ENCODE results near the gene CCDC60. TPM values are rescaled to one million over a fixed set of nuclear protein-coding genes. Genes with fewer than 3 reads are reported as not detected.

The CCDC60 gene
- total RNA-seq, 6 donors from 2014 or later: 0.76 to 12.5 (median 2.3) TPM; not detected in 1

DNA sequence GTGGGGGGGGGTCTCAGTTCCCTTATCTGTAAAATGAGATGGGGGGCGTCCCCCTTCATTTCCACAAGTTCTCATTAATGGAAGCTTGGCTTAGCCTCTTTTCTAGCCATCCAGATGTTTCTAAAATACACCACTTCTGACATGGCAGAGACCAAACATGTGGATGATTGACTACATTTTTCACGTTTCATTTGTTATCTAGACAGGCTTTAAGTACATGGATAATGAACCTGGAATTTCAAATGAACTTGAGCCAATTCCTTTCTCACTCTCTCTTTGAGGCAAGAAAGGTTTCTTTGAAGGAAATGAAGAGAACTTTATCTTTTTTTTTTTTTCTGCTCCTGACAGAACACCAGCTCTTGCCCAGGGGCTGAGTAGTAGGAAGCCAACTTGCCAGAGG is 39.1 kb downstream of the CCDC60 start:
- Histone ChIP-seq H3K4me3 (no peak overlapping the region), H3K4me1 (peaks cover 0 to 9% (median 5%) of the 10 kb centered on the region in 4 donors), H3K9me3 (no peaks in the 10 kb centered on the region), H3K36me3 (no peaks in the 10 kb centered on the region), H3K27ac (no peak overlapping the region), H3K27me3 (no peaks in the 10 kb centered on the region)
- ATAC-seq (ENCODE audit: low FRiP score in 2 of 2): no peak
- TF ChIP-seq POLR2A (IDR thresholded peaks at IDR 0.05) (no peak), EP300 (IDR thresholded peaks at IDR 0.05) (no peak), POLR2AphosphoS5 (IDR thresholded peaks at IDR 0.05) (no peak)
- TF ChIP-seq, protein P1, sequence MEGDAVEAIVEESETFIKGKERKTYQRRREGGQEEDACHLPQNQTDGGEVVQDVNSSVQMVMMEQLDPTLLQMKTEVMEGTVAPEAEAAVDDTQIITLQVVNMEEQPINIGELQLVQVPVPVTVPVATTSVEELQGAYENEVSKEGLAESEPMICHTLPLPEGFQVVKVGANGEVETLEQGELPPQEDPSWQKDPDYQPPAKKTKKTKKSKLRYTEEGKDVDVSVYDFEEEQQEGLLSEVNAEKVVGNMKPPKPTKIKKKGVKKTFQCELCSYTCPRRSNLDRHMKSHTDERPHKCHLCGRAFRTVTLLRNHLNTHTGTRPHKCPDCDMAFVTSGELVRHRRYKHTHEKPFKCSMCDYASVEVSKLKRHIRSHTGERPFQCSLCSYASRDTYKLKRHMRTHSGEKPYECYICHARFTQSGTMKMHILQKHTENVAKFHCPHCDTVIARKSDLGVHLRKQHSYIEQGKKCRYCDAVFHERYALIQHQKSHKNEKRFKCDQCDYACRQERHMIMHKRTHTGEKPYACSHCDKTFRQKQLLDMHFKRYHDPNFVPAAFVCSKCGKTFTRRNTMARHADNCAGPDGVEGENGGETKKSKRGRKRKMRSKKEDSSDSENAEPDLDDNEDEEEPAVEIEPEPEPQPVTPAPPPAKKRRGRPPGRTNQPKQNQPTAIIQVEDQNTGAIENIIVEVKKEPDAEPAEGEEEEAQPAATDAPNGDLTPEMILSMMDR (IDR thresholded peaks at IDR 0.05): no peak
- no peak for DNase-seq
- 44 to 53% methylated on average over 2 of the region's 2 CpGs for WGBS, 2 donors

DNA sequence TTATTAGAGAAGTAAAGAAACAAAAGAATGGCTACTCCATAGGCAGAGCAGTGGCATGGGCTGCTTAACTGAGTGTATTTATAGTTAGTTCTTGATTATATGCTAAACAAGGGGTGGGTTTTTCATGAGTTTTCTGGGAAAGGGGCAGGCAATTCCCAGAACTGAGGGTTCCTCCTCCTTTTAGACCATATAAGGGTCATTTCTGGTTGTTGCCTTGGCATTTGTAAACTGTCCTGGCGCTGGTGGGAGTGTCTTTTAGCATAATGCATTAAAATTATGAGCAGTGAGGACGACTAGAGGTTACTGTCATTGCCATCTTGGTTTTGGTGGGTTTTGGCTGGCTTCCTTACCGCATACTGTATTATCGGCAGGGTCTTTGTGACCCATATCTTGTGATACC is 40.1 kb downstream of the CCDC60 start:
- WGBS, 2 donors: 79 to 82% methylated on average over 4 of the region's 4 CpGs
- Histone ChIP-seq H3K27me3 (no peaks in the 10 kb centered on the region), H3K4me1 (peaks cover 0 to 9% (median 5%) of the 10 kb centered on the region in 4 donors), H3K4me3 (no peak overlapping the region), H3K36me3 (no peaks in the 10 kb centered on the region), H3K27ac (no peak overlapping the region), H3K9me3 (no peaks in the 10 kb centered on the region)
- no peak for ATAC-seq (ENCODE audit: low FRiP score in 2 of 2)
- no peak for DNase-seq
- TF ChIP-seq EP300 (IDR thresholded peaks at IDR 0.05): no peak
- TF ChIP-seq POLR2A (IDR thresholded peaks at IDR 0.05): no peak
- no peak for TF ChIP-seq POLR2AphosphoS5 (IDR thresholded peaks at IDR 0.05)
- TF ChIP-seq, protein P1 (IDR thresholded peaks at IDR 0.05): no peak

GRCh38 chr12:119375075-119375882 is 40.8 kb downstream of the CCDC60 start:
- Histone ChIP-seq H3K4me1 (peaks cover 0 to 9% (median 5%) of the 10 kb centered on the region in 4 donors), H3K9me3 (no peaks in the 10 kb centered on the region), H3K36me3 (no peaks in the 10 kb centered on the region), H3K27me3 (no peaks in the 10 kb centered on the region), H3K4me3 (no peak overlapping the region), H3K27ac (no peak overlapping the region)
- DNase-seq: no peak
- peak in 1 of 2 donors; percentile 57 for ATAC-seq (ENCODE audit: low FRiP score in 2 of 2)
- WGBS, 2 donors: 63 to 67% methylated on average over 7 of the region's 7 CpGs
- TF ChIP-seq POLR2A (IDR thresholded peaks at IDR 0.05) (no peak), EP300 (IDR thresholded peaks at IDR 0.05) (no peak), POLR2AphosphoS5 (IDR thresholded peaks at IDR 0.05) (no peak)
- TF ChIP-seq, protein P1 (IDR thresholded peaks at IDR 0.05): no peak

- no peaks in the 10 kb centered on the region for H3K27me3 ChIP-seq
- no peak for DNase-seq
- TF ChIP-seq, protein P1 (IDR thresholded peaks at IDR 0.05): no peak
- TF ChIP-seq EP300 (IDR thresholded peaks at IDR 0.05) (no peak), POLR2AphosphoS5 (IDR thresholded peaks at IDR 0.05) (no peak), POLR2A (IDR thresholded peaks at IDR 0.05) (no peak)
- H3K4me1 ChIP-seq: peaks cover 0 to 9% (median 5%) of the 10 kb centered on the region in 4 donors
- WGBS, 2 donors: 33 to 46% methylated on average over 5 of the region's 5 CpGs
- H3K27ac ChIP-seq: no peak overlapping the region
- ATAC-seq (ENCODE audit: low FRiP score in 2 of 2): no peak
- no peaks in the 10 kb centered on the region for H3K9me3 ChIP-seq
- no peak overlapping the region for H3K4me3 ChIP-seq
- no peaks in the 10 kb centered on the region for H3K36me3 ChIP-seq
These were observed 41.3 kb downstream of the CCDC60 start for GRCh38 chr12:119375883-119376190.

DNA sequence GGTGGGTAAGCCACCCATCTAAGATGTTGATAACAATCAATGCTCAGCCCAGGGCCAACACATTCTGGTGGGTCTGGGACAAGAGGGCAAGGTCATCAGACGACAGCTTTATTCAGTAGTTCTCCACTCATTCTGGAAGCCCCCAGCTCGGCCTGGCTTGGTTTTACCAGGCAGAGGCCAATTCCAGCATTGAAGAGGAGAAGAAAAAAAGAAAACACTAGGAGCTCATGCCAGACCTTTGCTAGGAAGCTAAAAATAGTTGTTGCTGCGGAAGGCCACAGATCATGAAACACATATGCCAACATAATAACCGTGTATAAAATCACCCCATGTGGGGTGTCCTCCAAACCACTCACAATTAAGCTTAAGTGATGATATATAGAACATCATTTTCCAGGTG is 44.4 kb downstream of the CCDC60 start:
- no peaks in the 10 kb centered on the region for H3K27me3 ChIP-seq
- peaks cover 0 to 9% (median 0%) of the 10 kb centered on the region in 4 donors for H3K4me1 ChIP-seq
- no peaks in the 10 kb centered on the region for H3K36me3 ChIP-seq
- DNase-seq (no peak), ATAC-seq (ENCODE audit: low FRiP score in 2 of 2) (no peak)
- H3K9me3 ChIP-seq: no peaks in the 10 kb centered on the region
- H3K27ac ChIP-seq: no peak overlapping the region
- 69 to 90% methylated on average over 4 of the region's 4 CpGs for WGBS, 2 donors
- TF ChIP-seq, protein P1 (IDR thresholded peaks at IDR 0.05): no peak
- H3K4me3 ChIP-seq: no peak overlapping the region
